HCT116 (cell line): ENCODE measurements around the gene HNRNPA2B1. TPM values are rescaled to one million over a fixed set of nuclear protein-coding genes. Genes with fewer than 3 reads are reported as not detected.

Experiments
- ATAC-seq: fragments of 200-7000 bp; cut with Tn5 transposase; 2 replicates; pipeline ENCODE4 v1.9.1; 2020; ENCODE audit warnings: mild to moderate bottlenecking, moderate library complexity
- BruUV-seq: library from RNA; stranded (reverse); fragments of 400-500 nt; replicated peaks from 2 replicates; lab custom pipeline; 2021; lab: Mats Ljungman, UMichigan
- CTCF ChIA-PET: fragments of 300-600 bp; sonication (Branson Sonifier 250); formaldehyde crosslinking; loops from one replicate; lab custom pipeline; 2021; ENCODE audit warnings: antibody characterized with exemption; lab: Charles Lee
- POLR2A ChIA-PET: fragments of 300-600, 350-600 bp; sonication (Branson Sonifier 250); formaldehyde crosslinking; loops from one replicate; lab custom pipeline; 2021; ENCODE audit warnings: antibody characterized with exemption; lab: Charles Lee
- RAD21 ChIA-PET, 2 experiments: fragments of 300-600 bp; sonication (Branson Sonifier 250); formaldehyde crosslinking; loops; one replicate each; lab custom pipeline; 2023; ENCODE audit warnings: low total read pairs in 2 of 2; ENCODE audit not compliant: uncharacterized antibody in 2 of 2, unreplicated experiment in 2 of 2, low non-redundant PET in 1 of 2; lab: Charles Lee
- DNase-seq: peaks from one replicate; pipeline ENCODE4 v3.0.0-alpha.2; 2010; ENCODE audit warnings: low read depth, low spot score
- H2AFZ ChIP-seq: fragments of 200-600 bp; shearing (Covaris generic), sonication (generic); 2 replicates; pipeline ENCODE4 v1.6.1; 2017; ENCODE audit warnings: low read depth, mixed run types, mixed read lengths, antibody characterized with exemption, low read length; ENCODE audit not compliant: poor library complexity, severe bottlenecking
- H3K27ac ChIP-seq: 2 replicates; pipeline ENCODE4 v1.5.1; 2012; ENCODE audit warnings: low read depth, low read length
- H3K27me3 ChIP-seq: fragments of 200-600 bp; sonication (generic); 2 replicates; pipeline ENCODE4 v1.6.1; 2016; ENCODE audit warnings: mixed run types, low read length, mixed read lengths; ENCODE audit not compliant: insufficient read depth
- H3K36me3 ChIP-seq, 2 experiments: fragments of 200-500 bp in 1 of 2; fragments of 200-600 bp in 1 of 2; sonication (Bioruptor generic) in 1 of 2; sonication (generic) in 1 of 2; 2 replicates each; pipeline versions ENCODE4 v1.5.1 to v1.6.1; 2014 to 2016; ENCODE audit warnings: low read length in 2 of 2, inconsistent platforms in 1 of 2, mixed read lengths in 1 of 2, mixed run types in 1 of 2; ENCODE audit not compliant: insufficient read depth in 2 of 2, control insufficient read depth in 1 of 2
- H3K4me1 ChIP-seq, 2 experiments: fragments of 200-600 bp in 1 of 2; sonication (generic) in 1 of 2; 2 replicates each; pipeline versions ENCODE4 v1.5.1 to v1.6.1; 2012 to 2017; ENCODE audit warnings: low read length in 2 of 2, inconsistent platforms in 1 of 2, mild to moderate bottlenecking in 1 of 2, mixed read lengths in 1 of 2, mixed run types in 1 of 2, moderate library complexity in 1 of 2; ENCODE audit not compliant: insufficient read depth in 2 of 2, control insufficient read depth in 1 of 2
- H3K4me2 ChIP-seq: fragments of 200-600 bp; sonication (generic); 2 replicates; pipeline ENCODE4 v1.6.1; 2017; ENCODE audit warnings: mixed run types, low read length, mixed read lengths
- H3K4me3 ChIP-seq, 2 experiments: fragments of 200-600 bp in 1 of 2; sonication (generic) in 1 of 2; replicated peaks in 1 of 2; 2 replicates each; pipeline ENCODE4 v1.5.1; 2011 to 2016; ENCODE audit warnings: low read length in 2 of 2, control low read depth in 1 of 2, low read depth in 1 of 2, mild to moderate bottlenecking in 1 of 2, mixed read lengths in 1 of 2, mixed run types in 1 of 2
- H3K79me2 ChIP-seq: fragments of 200-600 bp; sonication (generic); 2 replicates; pipeline ENCODE4 v1.6.1; 2017; ENCODE audit warnings: mild to moderate bottlenecking, mixed run types, low read length, moderate library complexity, mixed read lengths; ENCODE audit not compliant: insufficient read depth
- H3K9ac ChIP-seq: fragments of 200-600 bp; sonication (generic); 2 replicates; pipeline ENCODE4 v1.6.1; 2016; ENCODE audit warnings: low read length, mixed read lengths
- H3K9me2 ChIP-seq: fragments of 200-600 bp; sonication (generic), shearing (Covaris generic); 2 replicates; pipeline ENCODE4 v1.6.1; 2017; ENCODE audit warnings: mixed run types, mild to moderate bottlenecking, moderate library complexity; ENCODE audit not compliant: insufficient read depth
- H3K9me3 ChIP-seq, 2 experiments: fragments of 200-500 bp in 1 of 2; fragments of 200-600 bp in 1 of 2; sonication (Bioruptor generic) in 1 of 2; sonication (generic) in 1 of 2; 2 replicates each; pipeline ENCODE4 v1.6.1; 2014 to 2017; ENCODE audit warnings: low read length in 2 of 2, mixed read lengths in 2 of 2, inconsistent platforms in 1 of 2, low read depth in 1 of 2, mild to moderate bottlenecking in 1 of 2, mixed run types in 1 of 2, moderate library complexity in 1 of 2; ENCODE audit not compliant: control insufficient read depth in 1 of 2, insufficient read depth in 1 of 2
- H4K20me1 ChIP-seq: fragments of 200-600 bp; sonication (generic), shearing (Covaris generic); 2 replicates; pipeline ENCODE4 v1.6.1; 2017; ENCODE audit warnings: mixed run types, mild to moderate bottlenecking, moderate library complexity; ENCODE audit not compliant: insufficient read depth
- CBX3 ChIP-seq: IDR thresholded peaks from 2 replicates; pipeline ENCODE4 v1.6.1; 2012; ENCODE audit warnings: low read depth
- FOSL1 ChIP-seq: IDR thresholded peaks from 2 replicates; pipeline ENCODE4 v1.6.1; 2012; ENCODE audit warnings: low read depth
- JUND ChIP-seq: IDR thresholded peaks from 2 replicates; pipeline ENCODE4 v1.6.1; 2012
- TCF7L2 ChIP-seq: IDR thresholded peaks from 2 replicates; pipeline ENCODE4 v1.7.0; 2011; ENCODE audit warnings: borderline replicate concordance, inconsistent platforms; ENCODE audit not compliant: insufficient read depth, insufficient read length; ENCODE audit errors: extremely low read depth
- YY1 ChIP-seq: IDR thresholded peaks from 2 replicates; pipeline ENCODE4 v1.6.1; 2011; ENCODE audit warnings: low read length, low read depth, moderate library complexity, mild to moderate bottlenecking; ENCODE audit not compliant: insufficient replicate concordance; ENCODE audit errors: extremely low read depth
- ZNF274 ChIP-seq: fragments of 200-500 bp; sonication (Bioruptor generic); IDR thresholded peaks from 2 replicates; pipeline ENCODE4 v1.6.1; 2014; ENCODE audit warnings: mild to moderate bottlenecking, low read depth, low read length, inconsistent platforms
- intact Hi-C: fragments of 100-400 bp; cut with micrococcal nuclease; formaldehyde crosslinking; loops from 2 replicates; pipeline ENCODE4 v1.10.0; 2022
- total RNA-seq: library from RNA; stranded (reverse); gene quantifications from one replicate; pipeline ENCODE4 v1.2.1, GENCODE V29; 2021; ENCODE audit not compliant: unreplicated experiment
- TF ChIP-seq, protein P1 (sequence below): IDR thresholded peaks from 2 replicates; pipeline ENCODE4 v1.6.1; 2012
- TF ChIP-seq, protein P2 (sequence below): IDR thresholded peaks from 2 replicates; pipeline ENCODE4 v1.6.1; 2012; ENCODE audit warnings: low read depth

HNRNPA2B1 gene
- total RNA-seq, 1 experiment from 2014 or later = 870 TPM

DNA sequence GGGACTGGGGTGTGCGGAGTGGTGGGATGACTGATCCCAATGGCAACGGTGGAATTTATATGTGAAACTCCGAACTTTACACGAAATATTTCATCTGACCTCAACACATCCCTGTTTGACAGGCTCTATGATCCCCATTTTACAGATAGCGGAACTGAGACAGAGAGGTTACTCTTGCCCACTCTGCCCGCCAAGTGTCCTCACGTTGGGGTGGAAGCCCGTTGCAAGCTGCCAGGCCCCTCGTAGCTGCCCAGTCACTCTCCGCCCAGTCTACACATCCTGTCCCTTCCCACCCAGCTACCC, 48.9 kb downstream of the HNRNPA2B1 start:
- Histone ChIP-seq H3K79me2 (peaks cover 34% of the 10 kb centered on the region), H3K36me3 (no peaks in the 10 kb centered on the region), H4K20me1 (no peaks in the 10 kb centered on the region; the same call in 1 of the 2 replicates), H3K4me2 (peak overlapping the region; percentile 88), H3K4me1 (peaks cover 27 to 46% of the 10 kb centered on the region in 2 experiments), H3K9me3 (no peaks in the 10 kb centered on the region), H3K4me3 (peak overlapping the region; percentile 43 to 62), H3K27ac (no peak overlapping the region), H2AFZ (peak overlapping the region; percentile 95), H3K9ac (peak overlapping the region; percentile 67), H3K27me3 (no peaks in the 10 kb centered on the region), H3K9me2 (no peaks in the 10 kb centered on the region)
- ATAC-seq (no peak), DNase-seq (no peak)
- intact Hi-C loops = loop anchor here (5.0 kb wide), 1 partner anchor 59 kb away; no protein-coding TSS in a partner anchor
- BruUV-seq = no TSS peak
- TF ChIP-seq, protein P1, sequence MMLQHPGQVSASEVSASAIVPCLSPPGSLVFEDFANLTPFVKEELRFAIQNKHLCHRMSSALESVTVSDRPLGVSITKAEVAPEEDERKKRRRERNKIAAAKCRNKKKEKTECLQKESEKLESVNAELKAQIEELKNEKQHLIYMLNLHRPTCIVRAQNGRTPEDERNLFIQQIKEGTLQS = no peak
- TF ChIP-seq, protein P2, sequence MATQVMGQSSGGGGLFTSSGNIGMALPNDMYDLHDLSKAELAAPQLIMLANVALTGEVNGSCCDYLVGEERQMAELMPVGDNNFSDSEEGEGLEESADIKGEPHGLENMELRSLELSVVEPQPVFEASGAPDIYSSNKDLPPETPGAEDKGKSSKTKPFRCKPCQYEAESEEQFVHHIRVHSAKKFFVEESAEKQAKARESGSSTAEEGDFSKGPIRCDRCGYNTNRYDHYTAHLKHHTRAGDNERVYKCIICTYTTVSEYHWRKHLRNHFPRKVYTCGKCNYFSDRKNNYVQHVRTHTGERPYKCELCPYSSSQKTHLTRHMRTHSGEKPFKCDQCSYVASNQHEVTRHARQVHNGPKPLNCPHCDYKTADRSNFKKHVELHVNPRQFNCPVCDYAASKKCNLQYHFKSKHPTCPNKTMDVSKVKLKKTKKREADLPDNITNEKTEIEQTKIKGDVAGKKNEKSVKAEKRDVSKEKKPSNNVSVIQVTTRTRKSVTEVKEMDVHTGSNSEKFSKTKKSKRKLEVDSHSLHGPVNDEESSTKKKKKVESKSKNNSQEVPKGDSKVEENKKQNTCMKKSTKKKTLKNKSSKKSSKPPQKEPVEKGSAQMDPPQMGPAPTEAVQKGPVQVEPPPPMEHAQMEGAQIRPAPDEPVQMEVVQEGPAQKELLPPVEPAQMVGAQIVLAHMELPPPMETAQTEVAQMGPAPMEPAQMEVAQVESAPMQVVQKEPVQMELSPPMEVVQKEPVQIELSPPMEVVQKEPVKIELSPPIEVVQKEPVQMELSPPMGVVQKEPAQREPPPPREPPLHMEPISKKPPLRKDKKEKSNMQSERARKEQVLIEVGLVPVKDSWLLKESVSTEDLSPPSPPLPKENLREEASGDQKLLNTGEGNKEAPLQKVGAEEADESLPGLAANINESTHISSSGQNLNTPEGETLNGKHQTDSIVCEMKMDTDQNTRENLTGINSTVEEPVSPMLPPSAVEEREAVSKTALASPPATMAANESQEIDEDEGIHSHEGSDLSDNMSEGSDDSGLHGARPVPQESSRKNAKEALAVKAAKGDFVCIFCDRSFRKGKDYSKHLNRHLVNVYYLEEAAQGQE = no peak
- no peak for TF ChIP-seq JUND
- TF ChIP-seq ZNF274 = no peak
- 0 out of 2 replicates have a peak, but pooled peaks have one; percentile 11 for TF ChIP-seq CBX3
- no peak for TF ChIP-seq TCF7L2
- TF ChIP-seq YY1 = no peak
- no peak for TF ChIP-seq FOSL1
- POLR2A ChIA-PET = interaction anchor here (1.0 to 1.3 kb wide), 2 partner anchors 47 to 72 kb away, joined by 3 to 4 read pairs; no protein-coding TSS in a partner anchor
- RAD21 ChIA-PET = interaction anchor here in 1 of 2 experiments (0.7 kb wide), 1 partner anchor 214 kb away, joined by 3 read pairs; no protein-coding TSS in a partner anchor
- CTCF ChIA-PET = interaction anchor here (0.8 to 1.6 kb wide), 4 partner anchors 59 to 297 kb away, joined by 3 to 6 read pairs (median 4); no protein-coding TSS in a partner anchor
